ENCODE data around the gene LEMD2.

Gene LEMD2

DNA sequence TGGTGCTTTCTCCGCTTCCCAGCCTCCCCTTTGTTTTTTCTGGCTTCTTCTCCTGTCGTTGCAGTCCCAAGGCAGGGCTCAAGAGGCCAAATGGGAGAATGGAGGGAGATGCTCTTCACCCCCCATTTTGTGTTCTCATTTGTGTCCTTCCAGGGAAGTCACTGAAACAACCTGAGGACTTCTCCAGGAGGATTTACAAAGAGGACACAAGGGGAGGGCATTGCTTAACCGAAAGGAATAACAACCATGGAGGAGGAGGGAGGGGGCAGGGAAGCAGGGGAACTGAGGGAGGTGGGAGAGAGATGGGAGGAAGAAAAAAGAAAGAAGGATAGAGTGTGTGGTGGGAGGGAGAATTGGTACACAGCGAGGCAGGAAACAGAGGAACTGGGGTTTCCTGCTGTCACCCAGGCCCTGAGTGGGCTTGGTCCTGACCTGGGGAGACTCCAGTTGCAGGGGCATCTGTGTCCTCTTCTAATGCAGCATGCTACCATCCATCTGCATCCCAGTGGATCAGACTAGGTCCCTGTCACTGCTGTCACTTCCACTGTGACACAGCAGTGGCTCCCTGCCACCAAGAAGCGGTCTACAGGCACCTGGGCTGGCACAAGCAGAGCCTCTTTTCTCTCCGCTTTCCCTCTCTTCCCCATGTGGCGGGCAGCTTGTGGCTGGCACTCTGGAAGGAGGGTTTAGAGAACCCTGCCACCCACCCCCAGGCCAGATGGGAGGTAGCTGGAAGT is 32.0 kb upstream of the LEMD2 start:
- no peak overlapping the region for H3K4me3 ChIP-seq (ENCODE audit: low read length)
- no peak for DNase-seq (ENCODE audit: low read depth, low spot score)

DNA sequence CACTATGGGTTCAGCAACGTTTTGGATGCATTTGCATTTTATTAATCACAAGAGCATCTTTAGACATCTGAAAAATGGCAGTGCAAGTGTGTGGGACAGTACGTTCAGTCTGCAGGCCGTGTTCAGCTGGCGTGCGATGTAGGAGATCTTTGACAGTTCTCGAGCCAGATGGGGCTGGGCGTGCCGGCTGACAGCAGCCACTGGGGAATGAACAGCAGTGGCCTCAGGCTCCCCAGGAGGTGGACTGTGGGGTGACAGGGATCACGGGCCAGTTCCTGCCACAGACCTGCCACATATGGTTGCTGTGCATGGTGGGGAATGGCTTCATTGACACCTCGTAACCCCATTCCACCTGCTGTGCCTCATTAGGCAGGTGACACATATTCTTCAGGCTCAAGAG is 31.3 kb upstream of the LEMD2 start:
- no peak for DNase-seq (ENCODE audit: low read depth, low spot score)
- no peak overlapping the region for H3K4me3 ChIP-seq (ENCODE audit: low read length)

DNA sequence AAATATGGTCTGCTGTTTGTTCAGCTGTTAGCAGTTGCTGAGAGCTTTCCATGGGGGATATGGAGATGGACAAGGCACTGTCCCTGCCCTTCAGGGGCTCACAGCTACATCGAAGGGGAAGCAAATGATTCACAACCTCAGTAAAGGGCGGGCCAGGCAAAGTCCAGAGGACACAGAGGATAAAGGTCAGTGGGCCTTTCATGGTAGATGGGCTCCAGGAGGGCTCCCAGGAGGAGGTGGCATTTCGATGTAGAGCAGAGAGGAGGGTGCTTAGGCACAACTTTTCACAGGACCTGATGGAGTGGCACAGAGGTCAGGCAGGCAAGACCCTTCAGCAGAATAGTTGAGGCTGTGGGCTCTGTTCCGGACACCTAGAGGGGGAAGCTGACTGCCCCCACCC is 30.1 kb upstream of the LEMD2 start:
- no peak overlapping the region for H3K4me3 ChIP-seq (ENCODE audit: low read length)
- no peak for DNase-seq (ENCODE audit: low read depth, low spot score)

DNA sequence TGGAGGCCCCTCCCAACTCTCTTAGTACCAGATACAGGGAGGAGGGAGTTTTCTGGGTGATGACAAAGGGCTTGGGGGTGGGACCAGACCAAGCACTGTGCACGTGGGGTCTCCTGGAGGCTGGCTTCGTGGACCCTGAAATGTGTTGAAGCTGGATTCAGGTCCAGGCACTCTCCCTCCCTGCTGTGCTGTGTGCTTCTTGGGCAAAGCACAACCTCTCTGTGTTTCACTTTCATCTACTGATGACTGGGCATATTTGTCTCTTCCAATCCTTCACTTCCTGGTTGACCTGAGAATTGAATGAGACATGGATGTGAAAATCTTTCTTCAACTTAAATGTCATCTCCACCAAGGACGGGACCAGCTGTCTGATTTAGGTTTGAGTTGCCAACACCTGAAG is 29.4 kb upstream of the LEMD2 start:
- DNase-seq (ENCODE audit: low read depth, low spot score): no peak
- no peak overlapping the region for H3K4me3 ChIP-seq (ENCODE audit: low read length)

DNA sequence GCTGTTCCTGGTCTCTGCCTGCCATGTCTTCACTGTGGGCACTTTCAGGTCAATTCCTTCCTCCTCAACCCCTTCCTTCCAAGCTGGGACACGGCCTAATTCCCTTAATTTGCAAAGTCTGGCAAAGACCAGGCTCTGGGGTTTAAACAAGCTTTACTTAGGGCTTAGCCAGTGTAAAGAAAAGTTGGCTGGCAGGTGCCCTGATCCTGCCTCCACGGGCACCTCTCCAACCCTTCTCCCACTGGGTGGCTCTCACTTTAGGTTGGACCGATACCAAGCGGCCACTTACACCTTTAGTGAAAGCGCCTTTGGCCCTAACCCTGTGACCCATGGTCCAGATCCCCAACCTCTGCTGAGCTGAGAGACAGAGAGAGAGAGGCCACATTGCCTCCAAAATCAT is 28.6 kb upstream of the LEMD2 start:
- H3K4me3 ChIP-seq (ENCODE audit: low read length): no peak overlapping the region
- DNase-seq (ENCODE audit: low read depth, low spot score): no peak

DNA sequence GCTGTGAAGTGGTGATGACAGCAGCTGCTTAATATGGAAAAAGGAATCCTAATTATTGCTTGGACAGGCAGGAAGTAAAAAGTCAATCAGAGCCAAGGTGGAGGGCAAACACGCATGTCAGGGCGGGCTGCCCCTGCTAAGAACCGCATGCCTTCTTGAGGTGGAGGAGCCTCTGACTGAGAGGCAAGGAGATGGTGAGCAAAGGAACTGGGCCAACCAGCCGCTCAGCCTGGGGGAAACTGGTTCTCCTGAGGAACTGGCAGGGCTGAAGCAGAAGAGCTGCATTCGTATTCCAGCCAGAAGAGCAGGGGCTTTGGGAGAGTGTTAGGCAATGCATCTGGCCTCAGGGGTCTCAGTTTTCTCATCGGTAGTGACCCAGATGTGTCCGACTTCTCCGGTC is 28.0 kb upstream of the LEMD2 start:
- DNase-seq (ENCODE audit: low read depth, low spot score): no peak
- no peak overlapping the region for H3K4me3 ChIP-seq (ENCODE audit: low read length)

DNA sequence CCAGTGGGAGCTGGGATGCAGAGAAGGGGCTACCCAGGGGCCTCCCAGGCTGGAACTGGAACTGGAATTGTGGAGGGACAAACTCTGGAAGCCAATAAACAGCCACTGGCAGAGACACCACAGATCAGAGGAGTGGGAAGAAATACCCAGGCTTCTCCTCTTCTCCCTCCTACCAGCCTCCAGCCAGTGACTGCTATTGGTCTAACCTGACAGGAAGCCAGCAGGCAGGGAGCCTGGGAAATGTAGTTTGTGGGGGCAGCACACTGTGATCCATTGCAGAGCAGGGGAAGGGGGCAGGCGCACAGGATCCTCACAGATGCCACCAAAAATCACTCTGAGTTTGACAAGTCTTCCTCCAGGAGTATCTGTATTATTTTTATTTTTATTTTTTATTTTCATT is 26.9 kb upstream of the LEMD2 start:
- H3K4me3 ChIP-seq (ENCODE audit: low read length): no peak overlapping the region
- peak; percentile 53 for DNase-seq (ENCODE audit: low read depth, low spot score)

DNA sequence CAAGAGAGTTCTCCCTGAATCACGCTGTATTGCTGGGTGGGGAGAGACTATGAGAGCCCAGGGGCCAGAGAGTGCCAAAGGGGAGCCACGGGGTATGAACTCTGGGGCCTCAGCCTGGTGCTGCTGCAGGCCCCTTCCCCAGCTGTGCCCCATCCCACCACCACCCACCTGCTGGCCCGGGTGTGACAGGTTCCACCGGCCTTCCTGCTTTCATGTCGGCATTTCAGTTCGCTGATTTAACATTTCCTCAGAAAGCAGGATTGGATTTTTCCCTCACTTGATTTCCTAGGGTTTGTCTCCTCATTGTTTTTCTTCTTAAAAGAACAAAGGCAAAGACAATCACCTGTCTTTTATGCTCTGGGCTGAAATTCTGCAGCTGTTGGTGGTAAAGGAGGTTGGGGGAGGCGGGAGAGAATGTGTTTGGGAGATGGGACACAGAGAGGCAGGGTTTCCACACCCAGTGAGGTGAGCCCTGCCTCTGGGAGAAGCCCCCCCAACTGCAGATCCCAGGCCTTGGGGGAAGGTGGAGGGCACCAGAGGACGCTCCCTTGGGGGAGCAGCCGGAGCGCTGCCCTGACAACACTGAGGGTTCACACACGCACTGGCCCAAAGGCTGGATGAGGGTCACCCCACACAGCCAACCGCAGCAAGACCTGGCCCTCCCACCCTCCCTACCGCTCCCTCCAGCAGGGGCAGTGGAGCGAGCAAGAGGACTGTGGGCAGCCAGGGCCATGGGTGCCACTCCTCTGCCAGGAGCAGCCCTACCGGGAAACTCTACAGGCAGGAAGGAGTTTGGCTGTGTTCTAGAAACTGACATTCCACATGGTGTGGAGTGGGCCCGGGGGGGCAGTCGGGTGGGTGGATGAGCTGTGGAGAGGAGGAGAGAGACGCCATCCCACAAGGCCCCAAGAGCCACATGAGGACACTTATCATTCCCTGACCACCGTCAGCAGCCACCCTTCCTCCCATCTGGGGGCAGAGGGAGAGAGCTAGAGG is 25.4 kb upstream of the LEMD2 start:
- no peak for DNase-seq (ENCODE audit: low read depth, low spot score)
- H3K4me3 ChIP-seq (ENCODE audit: low read length): no peak overlapping the region

DNA sequence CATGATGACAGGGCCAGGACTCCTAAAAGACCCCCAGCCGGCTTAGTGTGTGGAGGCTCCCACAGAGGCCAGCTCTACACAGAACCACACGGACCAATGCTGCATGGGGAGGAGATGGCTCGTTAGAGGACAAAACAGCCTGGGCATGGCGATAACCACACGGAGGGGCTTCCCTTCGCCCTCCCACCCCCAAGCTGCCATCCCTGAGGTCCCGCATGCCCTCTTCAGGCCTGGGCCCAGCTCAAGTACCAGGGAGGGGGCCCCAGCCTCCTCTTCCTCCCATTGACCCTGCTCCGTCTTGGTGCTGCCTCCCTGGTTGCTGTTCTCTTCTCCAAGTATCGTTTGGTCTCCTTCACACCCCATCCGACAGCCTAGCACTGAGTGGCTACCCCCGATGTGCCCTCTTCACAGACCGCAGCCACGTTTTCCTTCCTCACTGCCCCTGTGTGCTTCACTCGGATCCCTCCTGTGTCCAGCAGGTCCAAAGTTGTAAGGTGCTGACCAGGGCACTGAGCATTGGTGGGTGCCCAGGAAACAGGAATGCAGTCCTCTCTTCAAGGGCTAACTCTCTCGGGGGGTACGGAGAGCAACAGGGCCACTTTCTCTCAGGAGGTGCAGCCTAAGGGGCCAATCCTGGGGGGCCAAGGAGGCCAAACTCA is 24.4 kb upstream of the LEMD2 start:
- no peak overlapping the region for H3K4me3 ChIP-seq (ENCODE audit: low read length)
- DNase-seq (ENCODE audit: low read depth, low spot score): no peak

DNA sequence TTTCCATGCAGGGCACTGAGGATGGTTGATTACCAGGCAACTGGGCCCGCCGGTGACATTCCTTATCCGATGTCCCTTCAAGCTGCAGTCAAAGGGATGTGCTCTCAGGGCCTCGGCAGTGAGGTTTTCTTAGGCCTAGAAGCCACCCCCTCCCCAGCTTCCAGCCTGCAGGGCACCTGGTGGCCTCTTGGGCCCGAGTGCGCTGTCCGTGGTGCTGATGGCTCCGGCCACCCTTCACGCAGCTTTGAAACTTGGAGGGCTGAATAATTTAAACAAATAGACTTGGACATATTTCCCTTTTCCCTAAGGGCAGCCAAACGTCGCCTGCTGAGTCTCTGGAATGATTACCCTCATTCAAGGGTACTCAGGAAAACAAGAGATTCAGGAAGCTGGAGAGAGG is 23.7 kb upstream of the LEMD2 start:
- peak; percentile 34 for DNase-seq (ENCODE audit: low read depth, low spot score)
- H3K4me3 ChIP-seq (ENCODE audit: low read length): no peak overlapping the region

DNA sequence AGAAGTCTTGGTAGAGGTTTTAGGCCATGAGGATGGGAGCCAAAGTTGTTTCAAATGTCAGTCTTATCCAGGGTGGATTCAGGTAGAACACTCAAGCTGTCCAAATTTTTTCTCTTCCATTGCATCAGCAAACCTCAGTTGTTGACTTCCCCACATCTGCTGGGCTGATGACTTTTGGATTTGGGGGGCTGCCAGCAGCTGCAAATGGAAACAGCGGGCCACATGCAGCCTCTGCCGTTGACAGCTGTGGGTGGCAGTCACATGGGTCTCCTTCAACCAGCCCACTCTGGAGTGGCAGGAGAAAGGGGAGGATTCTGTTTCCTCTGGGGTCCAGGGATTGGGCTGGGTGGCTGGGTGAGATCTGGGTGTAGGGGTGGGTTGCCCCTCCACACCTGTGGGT is 20.7 kb upstream of the LEMD2 start:
- no peak overlapping the region for H3K4me3 ChIP-seq (ENCODE audit: low read length)

DNA sequence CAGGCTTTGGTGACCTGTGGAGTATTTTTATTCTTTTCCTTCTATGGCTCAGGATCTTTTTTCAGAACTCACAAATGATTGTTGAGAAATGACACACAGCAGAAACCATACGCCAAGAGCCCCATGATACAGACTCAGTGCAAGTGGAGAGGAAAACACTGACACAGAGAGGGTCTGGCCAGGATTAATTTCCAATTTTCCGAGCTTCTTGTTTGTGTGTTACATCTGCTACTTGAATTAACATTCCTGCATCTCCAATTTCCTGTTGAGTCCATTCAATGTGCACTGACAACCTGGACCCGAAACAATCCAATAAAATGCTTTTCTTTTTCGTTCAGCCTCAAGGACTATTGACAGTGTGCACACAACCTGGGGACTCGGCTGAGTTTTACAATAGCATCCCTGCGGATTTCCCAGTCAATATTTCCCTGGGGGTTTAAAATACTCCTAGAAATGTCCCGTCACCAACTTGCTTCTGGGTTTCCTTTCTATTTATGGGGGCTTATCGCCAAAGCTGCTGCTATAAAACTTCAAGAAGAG is 19.8 kb upstream of the LEMD2 start:
- no peak for DNase-seq (ENCODE audit: low read depth, low spot score)
- no peak overlapping the region for H3K4me3 ChIP-seq (ENCODE audit: low read length)

More for the DNA sequence above, 20.7 kb upstream of the LEMD2 start:
- DNase-seq (ENCODE audit: low read depth, low spot score): no peak

DNA sequence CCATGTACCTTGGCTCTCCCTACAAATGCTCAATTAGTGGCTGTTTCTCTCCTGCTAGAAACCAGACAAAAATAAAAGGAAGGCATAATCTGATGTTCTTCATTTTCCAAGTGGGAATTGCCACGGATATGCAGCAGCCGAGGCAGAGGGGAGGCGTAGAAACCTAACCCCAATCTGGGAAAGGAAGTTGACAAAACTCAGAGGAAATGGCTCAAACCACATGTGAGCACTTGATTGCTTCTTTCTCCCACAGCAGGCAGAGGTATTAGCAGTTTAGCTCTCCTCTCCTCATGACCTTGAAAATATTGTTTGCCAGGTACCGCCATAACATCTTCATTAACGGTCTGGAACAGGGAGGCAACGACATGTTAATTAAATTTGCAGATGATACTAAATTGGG is 18.7 kb upstream of the LEMD2 start:
- DNase-seq (ENCODE audit: low read depth, low spot score): no peak
- H3K4me3 ChIP-seq (ENCODE audit: low read length): no peak overlapping the region

DNA sequence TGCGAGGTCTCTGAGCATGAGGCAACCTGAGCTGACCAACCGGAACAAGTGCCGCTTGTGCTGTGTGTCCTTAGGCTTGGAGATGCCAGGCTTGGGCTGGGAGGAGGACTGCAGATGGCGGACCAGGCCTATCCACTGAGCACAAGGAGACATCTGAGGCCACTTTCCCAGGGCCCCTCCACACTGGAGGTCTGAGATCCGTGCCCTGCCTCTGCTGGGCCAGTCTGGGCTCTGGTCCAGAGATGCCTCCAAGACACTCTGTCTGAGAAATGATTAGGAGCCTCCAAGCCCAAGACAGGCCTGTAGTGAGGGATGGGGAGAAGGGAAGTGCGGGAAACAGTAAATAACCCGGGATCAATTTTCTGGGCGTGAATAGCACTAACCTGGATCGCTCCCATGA is 17.9 kb upstream of the LEMD2 start:
- H3K4me3 ChIP-seq (ENCODE audit: low read length): no peak overlapping the region

DNA sequence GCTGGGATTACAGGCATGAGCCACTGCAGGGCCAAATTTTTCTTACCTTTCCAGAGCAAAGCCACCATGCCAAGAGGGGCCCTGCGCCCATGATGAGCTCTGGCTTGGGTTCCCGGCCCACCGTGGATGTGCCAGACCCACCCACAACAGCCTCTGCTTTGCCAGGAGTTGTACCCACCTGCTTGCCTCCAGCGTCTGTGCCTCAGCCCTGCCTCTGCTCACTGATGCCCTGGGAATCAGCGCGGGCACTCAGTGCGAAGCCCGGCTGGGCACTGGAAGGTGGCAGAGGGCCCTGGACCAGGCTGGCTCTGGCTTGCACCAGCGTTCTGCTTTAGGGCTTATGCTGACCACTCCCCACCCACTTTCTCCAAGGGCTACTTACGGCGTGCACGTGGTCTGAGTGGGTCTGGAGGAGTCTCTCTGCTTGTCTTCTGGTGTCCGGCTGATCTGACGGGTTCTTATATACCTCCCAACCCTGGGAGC is 14.7 kb upstream of the LEMD2 start, which contains the start of gene MLN:
TSS of gene MLN (minus strand) at position 433 of the 483 bp plus-strand sequence. CDS start 2,840 bp downstream, outside the sequence.
- no peak within 1 kb of the TSS for H3K4me3 ChIP-seq (ENCODE audit: low read length)
- no peak for DNase-seq (ENCODE audit: low read depth, low spot score)

More for the DNA sequence above, 17.9 kb upstream of the LEMD2 start:
- no peak for DNase-seq (ENCODE audit: low read depth, low spot score)

DNA sequence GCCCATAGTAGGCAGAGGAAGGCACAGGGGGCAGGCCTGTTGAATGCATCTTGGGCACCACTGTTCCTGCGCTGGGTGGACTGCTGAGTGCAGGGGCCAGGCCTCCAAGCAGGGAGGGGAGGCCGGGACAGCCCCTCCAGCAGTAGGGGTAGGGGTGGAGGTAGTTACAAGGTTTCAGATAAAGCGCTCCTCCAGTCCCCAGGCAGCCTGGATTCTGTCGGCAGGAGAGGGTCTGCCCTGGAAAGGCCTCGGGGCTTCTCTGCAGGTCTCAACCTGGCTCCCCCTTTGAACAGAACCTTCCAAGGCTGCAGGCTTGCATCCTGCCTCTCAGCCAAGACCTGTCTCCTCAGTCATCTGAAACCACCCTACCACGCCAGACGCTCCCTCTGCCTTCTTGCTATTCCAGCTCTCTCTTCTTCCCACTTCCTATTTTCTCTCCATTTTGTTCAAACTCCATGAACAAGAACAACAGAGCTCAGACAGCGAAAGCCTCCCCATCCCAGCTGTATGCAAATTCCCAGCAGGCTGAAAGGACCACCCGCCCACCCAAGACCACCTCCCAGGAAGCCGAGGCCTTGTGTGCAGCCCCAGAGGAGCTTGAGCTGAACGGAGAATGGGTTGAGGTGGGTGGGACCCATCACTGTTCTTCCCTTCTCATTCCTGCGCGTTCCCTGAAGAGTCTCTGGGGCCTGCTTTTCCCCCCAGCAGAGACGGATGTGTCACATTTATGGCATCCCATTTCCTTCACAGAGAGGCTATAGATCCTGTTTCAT is 13.4 kb upstream of the LEMD2 start:
- no peak overlapping the region for H3K4me3 ChIP-seq (ENCODE audit: low read length)
- no peak for DNase-seq (ENCODE audit: low read depth, low spot score)

DNA sequence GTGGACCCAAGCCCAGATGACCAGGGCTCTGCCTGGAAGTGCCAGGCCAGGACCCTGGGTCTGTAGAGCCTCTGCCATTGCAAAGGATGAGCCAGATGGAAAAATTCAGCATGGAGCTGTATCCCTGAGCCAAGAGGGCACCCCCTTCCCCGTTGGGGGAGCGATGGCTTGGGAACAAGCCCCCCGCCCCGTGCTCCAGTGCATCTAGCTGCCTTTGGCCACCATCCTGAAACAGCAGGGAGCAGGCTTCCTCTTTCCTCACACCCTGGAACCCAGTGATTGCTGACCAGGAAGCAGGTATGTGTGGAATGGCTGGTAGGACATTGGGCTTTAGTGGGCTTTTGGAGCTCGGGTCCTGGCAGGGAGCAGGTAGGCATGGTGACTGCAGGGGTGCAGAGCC is 12.7 kb upstream of the LEMD2 start:
- H3K4me3 ChIP-seq (ENCODE audit: low read length): no peak overlapping the region
- no peak for DNase-seq (ENCODE audit: low read depth, low spot score)

DNA sequence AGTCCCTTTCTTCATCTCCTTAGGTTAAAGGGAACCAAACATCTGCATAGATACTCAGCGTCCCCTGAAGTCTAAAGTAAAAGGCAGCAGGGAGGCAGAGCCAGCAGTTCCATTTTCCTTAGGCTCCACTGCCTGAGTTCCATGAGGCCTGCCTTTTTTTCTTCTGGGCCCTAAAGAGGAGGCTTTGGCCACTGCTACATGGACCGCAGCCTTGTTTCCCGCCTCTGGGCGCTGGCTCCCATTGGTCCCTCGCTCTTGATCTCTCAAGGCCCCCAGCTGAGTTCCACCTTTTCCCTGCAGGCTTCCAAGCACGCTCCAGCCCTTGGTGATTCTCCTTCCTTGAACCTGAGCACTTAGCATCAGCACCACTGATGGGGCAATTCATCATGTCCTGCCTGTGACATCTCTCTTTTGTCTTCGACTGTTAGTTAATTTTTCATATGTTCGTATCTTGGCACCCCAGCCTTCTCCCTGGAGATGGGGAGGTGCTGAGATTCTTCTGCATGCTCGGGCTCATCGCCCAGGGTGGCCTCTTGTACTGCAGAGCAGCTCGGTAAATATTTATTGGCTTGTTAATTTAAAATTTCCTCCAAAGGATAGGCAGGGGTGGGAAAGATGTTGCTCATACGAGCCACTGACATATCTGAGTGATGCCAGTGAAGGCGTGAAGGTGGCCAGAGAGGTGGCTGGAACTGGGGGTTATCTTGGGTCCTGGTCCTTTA is 11.5 kb upstream of the LEMD2 start:
- no peak overlapping the region for H3K4me3 ChIP-seq (ENCODE audit: low read length)
- DNase-seq (ENCODE audit: low read depth, low spot score): no peak

Measured in Jurkat, Clone E6-1 (cell line).